ENCODE data around the gene GAGE12G.
"Not testable (repeated sequence)": the region's sequence is repeated elsewhere in the genome, so short reads cannot be mapped to it uniquely, and the experiment has no call there.

The GAGE12G gene, protein sequence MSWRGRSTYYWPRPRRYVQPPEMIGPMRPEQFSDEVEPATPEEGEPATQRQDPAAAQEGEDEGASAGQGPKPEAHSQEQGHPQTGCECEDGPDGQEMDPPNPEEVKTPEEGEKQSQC

DNA sequence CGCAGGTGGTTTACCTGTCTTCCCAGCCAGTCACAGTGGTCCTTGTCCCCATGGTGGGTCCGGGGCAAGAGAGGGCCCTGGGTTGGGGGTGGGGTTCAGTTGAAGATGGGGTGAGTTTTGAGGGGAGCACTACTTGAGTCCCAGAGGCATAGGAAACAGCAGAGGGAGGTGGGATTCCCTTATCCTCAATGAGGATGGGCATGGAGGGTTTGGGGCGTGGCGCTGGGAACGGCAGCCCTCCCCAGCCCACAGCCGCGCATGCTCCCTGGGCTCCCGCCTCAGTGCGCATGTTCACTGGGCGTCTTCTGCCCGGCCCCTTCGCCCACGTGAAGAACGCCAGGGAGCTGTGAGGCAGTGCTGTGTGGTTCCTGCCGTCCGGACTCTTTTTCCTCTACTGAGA, at the start of gene GAGE12G:
Gene GAGE12G (plus strand): TSS at position 301 of the 400 bp plus-strand sequence. CDS start 1,155 bp downstream, outside the sequence.
- not testable (repeated sequence) for DNase-seq (ENCODE audit: low read depth)

GRCh38 chrX:49531877-49532276, 38.3 kb upstream of the GAGE12G start, which contains the start of gene GAGE12C:
Gene GAGE12C (plus strand): TSS chrX:49532177. CDS start chrX:49533332, 1,155 bp downstream.
- DNase-seq (ENCODE audit: low read depth), result not testable (repeated sequence)

DNA sequence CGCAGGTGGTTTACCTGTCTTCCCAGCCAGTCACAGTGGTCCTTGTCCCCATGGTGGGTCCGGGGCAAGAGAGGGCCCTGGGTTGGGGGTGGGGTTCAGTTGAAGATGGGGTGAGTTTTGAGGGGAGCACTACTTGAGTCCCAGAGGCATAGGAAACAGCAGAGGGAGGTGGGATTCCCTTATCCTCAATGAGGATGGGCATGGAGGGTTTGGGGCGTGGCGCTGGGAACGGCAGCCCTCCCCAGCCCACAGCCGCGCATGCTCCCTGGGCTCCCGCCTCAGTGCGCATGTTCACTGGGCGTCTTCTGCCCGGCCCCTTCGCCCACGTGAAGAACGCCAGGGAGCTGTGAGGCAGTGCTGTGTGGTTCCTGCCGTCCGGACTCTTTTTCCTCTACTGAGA, 28.8 kb upstream of the GAGE12G start, which contains the start of gene GAGE12D:
Gene GAGE12D (plus strand): TSS at position 301 of the 400 bp plus-strand sequence. CDS start 1,155 bp downstream, outside the sequence.
- not testable (repeated sequence) for DNase-seq (ENCODE audit: low read depth)

GRCh38 chrX:49550989-49551388, 19.2 kb upstream of the GAGE12G start, which contains the start of gene GAGE12E:
Gene GAGE12E (plus strand): TSS chrX:49551289. CDS start chrX:49552444, 1,155 bp downstream.
- not testable (repeated sequence) for DNase-seq (ENCODE audit: low read depth)

DNA sequence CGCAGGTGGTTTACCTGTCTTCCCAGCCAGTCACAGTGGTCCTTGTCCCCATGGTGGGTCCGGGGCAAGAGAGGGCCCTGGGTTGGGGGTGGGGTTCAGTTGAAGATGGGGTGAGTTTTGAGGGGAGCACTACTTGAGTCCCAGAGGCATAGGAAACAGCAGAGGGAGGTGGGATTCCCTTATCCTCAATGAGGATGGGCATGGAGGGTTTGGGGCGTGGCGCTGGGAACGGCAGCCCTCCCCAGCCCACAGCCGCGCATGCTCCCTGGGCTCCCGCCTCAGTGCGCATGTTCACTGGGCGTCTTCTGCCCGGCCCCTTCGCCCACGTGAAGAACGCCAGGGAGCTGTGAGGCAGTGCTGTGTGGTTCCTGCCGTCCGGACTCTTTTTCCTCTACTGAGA, 9.7 kb upstream of the GAGE12G start, which contains the start of gene GAGE12F:
Gene GAGE12F (plus strand): TSS at position 301 of the 400 bp plus-strand sequence. CDS start 1,155 bp downstream, outside the sequence.
- DNase-seq (ENCODE audit: low read depth), result not testable (repeated sequence)

DNA sequence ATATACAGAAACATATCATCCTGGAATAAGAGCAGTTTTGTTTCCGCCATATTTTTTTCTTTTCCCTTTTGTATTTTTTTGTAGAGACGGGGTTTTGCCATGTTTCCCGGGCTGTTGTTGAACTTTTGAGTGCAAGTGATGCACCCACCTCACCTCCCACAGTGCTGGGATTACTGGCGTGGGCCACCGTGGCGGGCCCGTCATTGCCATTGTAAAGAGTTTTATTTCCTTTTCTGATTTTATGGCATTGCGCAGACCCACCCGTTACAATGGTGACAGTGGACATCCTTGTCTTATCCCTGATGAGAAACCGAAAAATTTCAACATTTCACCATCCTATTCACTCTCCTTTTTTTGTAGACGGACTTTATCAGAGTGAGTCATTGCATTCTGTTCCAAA, 1.5 kb upstream of the GAGE12G start:
- not testable (repeated sequence) for DNase-seq (ENCODE audit: low read depth)

DNA sequence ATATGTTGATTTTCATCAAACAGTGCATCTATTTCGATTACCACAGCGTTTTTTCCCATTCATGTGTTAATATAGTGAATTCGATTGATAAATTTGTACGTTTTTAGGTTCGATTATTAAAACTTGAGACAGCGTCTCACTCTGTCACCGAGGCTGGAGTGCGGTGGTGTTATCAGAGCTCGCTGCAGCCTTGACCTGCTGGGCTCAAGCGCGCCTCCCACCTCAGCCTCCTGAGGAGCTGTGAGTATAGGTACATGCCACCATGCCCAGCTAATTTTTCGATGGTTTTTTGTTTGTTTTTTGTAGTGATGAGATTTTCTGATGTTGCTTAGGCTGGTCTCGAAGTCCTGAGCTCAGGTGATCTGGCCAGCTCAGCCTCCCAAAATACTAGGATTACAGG, 1.0 kb upstream of the GAGE12G start:
- not testable (repeated sequence) for DNase-seq (ENCODE audit: low read depth)

DNA sequence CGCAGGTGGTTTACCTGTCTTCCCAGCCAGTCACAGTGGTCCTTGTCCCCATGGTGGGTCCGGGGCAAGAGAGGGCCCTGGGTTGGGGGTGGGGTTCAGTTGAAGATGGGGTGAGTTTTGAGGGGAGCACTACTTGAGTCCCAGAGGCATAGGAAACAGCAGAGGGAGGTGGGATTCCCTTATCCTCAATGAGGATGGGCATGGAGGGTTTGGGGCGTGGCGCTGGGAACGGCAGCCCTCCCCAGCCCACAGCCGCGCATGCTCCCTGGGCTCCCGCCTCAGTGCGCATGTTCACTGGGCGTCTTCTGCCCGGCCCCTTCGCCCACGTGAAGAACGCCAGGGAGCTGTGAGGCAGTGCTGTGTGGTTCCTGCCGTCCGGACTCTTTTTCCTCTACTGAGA, 9.4 kb downstream of the GAGE12G start, which contains the start of gene GAGE12H:
Gene GAGE12H (plus strand): TSS at position 301 of the 400 bp plus-strand sequence. CDS start 1,155 bp downstream, outside the sequence.
- not testable (repeated sequence) for DNase-seq (ENCODE audit: low read depth)

GRCh38 chrX:49589196-49589595, 19.0 kb downstream of the GAGE12G start, which contains the start of gene GAGE2A:
Gene GAGE2A (plus strand): TSS chrX:49589496. CDS start chrX:49590651, 1,155 bp downstream.
- not testable (repeated sequence) for DNase-seq (ENCODE audit: low read depth)

DNA sequence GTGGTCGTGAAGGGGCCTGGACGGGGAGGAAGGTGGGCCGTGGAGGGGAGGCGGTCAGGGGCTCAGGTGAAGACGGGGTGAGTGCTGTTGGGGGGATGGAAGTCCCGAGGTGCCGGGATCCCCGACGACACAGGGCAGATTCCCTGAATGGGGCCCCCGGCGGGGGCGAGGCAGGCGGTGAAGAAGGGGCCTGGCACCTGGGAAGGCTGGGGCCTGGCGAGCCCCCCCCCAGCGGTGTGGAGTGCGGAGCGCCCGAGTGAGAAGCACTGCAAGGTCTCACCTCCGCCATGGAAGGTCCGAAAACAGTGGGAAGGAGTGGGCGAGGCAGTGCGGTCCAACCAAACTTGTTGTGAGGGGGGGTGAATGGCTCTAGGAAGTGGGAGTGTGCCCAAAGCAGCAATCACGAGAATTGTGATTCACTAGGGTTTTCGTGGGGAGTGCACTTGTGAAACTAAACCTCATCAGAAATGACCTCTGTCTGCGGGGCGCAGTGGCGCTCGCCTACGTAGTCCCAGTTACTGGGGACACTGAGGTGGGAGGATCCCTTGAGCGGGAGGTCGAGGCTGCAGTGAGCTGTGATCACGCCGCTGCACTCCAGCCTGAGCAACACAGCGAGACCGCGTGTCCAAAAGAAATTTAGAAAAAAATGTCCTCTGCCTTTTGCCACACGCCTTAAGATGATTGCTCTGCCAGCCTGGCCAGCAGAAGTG, 19.7 kb downstream of the GAGE12G start:
- not testable (repeated sequence) for DNase-seq (ENCODE audit: low read depth)

DNA sequence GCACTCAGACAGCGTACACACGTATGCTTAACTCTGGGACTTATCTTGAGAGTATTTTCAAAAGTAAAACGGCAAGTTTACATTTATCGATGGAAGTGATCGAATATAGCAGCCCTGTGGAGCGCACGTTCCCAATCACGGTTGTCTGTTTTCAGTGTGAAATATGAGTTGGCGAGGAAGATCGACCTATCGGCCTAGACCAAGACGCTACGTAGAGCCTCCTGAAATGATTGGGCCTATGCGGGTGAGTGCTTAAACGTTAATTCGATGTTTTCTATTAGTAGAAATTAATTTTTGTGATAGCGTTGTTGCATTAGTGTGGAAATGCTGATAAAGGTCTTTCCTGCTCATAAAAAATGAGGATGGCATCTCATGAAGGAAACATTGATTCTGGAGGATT, 20.3 kb downstream of the GAGE12G start:
- DNase-seq (ENCODE audit: low read depth), result not testable (repeated sequence)

GRCh38 chrX:49598720-49599119, 28.5 kb downstream of the GAGE12G start, which contains the start of gene GAGE1:
Gene GAGE1 (plus strand): TSS chrX:49599020. CDS start chrX:49600175, 1,155 bp downstream.
- not testable (repeated sequence) for DNase-seq (ENCODE audit: low read depth)

DNA sequence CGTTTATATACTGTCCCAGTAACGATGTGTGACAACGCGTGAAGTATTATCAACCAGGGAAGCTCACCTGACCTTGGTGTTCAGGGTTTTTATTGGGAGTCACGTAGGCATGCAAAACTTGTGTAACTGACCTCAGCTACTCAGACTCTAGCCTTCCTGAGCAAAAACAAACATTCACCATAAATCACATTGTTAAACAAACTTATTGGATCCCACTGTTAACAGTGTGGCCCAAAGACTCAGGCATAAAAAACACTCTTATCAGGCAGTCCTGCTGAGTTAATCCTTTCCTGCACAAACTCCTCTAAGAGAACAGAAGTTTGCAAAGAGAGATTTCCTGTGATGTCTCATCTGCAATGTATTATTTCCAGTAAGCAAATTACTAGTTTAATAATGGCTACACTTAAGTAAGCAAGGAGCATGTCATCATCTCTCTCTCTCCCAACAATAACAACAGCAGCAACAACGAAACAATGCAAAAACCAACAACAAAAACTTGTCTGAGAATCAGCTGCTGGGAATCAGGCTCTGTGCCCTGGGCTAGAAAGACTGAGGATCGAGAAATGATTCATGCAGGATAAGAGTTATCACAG, 40.6 kb downstream of the GAGE12G start:
- DNase-seq (ENCODE audit: low read depth), result no peak

DNA sequence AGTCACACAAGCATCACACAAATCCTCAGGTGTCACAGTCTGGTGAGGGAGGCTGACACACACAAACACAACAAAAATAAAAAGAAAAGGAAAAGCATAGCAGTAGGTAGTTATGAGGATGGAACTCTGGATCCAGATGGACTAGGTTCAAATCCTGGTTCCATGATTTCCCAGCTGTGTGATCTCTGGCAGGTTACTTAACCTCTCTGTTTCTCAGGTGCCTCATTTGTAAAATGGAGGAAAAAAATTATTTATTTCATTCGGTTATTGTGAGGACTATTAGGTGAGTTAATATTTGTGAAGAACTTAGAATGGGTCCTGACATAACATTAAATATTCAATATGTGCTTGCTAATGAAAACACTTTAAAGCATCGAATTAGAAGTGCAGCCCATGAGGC, 48.4 kb downstream of the GAGE12G start:
- DNase-seq (ENCODE audit: low read depth), result no peak
